ENCODE results near the gene RANBP17.
"Not testable (repeated sequence)": the region's sequence is repeated elsewhere in the genome, so short reads cannot be mapped to it uniquely, and the experiment has no call there.

The RANBP17 gene

GRCh38 chr5:170941788-170942187, 80.0 kb downstream of the RANBP17 start:
- TF ChIP-seq ZNF274 (IDR thresholded peaks at IDR 0.05; ENCODE audit: low read depth, low read length): no peak
- no peak overlapping the region for H3K4me3 ChIP-seq (ENCODE audit: low read length)

- TF ChIP-seq ZNF274 (IDR thresholded peaks at IDR 0.05; ENCODE audit: low read depth, low read length): no peak
- no peak overlapping the region for H3K4me3 ChIP-seq (ENCODE audit: low read length)
Observed at GRCh38 chr5:170945275-170945674, 83.5 kb downstream of the RANBP17 start.

GRCh38 chr5:170960567-170960966, 98.7 kb downstream of the RANBP17 start:
- TF ChIP-seq ZNF274 (IDR thresholded peaks at IDR 0.05; ENCODE audit: low read depth, low read length): no peak
- H3K4me3 ChIP-seq (ENCODE audit: low read length): no peak overlapping the region

- no peak overlapping the region for H3K4me3 ChIP-seq (ENCODE audit: low read length)
- TF ChIP-seq ZNF274 (IDR thresholded peaks at IDR 0.05; ENCODE audit: low read depth, low read length): no peak
Observed at GRCh38 chr5:170963521-170963920, 101.7 kb downstream of the RANBP17 start.

GRCh38 chr5:170974461-170974860, 112.6 kb downstream of the RANBP17 start:
- TF ChIP-seq ZNF274 (IDR thresholded peaks at IDR 0.05; ENCODE audit: low read depth, low read length): no peak
- H3K4me3 ChIP-seq (ENCODE audit: low read length): no peak overlapping the region

GRCh38 chr5:170980261-170980660, 118.4 kb downstream of the RANBP17 start:
- not testable (repeated sequence) for H3K4me3 ChIP-seq (ENCODE audit: low read length)

- no peak for TF ChIP-seq ZNF274 (IDR thresholded peaks at IDR 0.05; ENCODE audit: low read depth, low read length)
- no peak overlapping the region for H3K4me3 ChIP-seq (ENCODE audit: low read length)
Observed at GRCh38 chr5:170985486-170985885, 123.7 kb downstream of the RANBP17 start.

GRCh38 chr5:170986598-170986997, 124.8 kb downstream of the RANBP17 start:
- no peak for TF ChIP-seq ZNF274 (IDR thresholded peaks at IDR 0.05; ENCODE audit: low read depth, low read length)
- no peak overlapping the region for H3K4me3 ChIP-seq (ENCODE audit: low read length)

GRCh38 chr5:170993476-170993875, 131.7 kb downstream of the RANBP17 start:
- no peak overlapping the region for H3K4me3 ChIP-seq (ENCODE audit: low read length)
- no peak for TF ChIP-seq ZNF274 (IDR thresholded peaks at IDR 0.05; ENCODE audit: low read depth, low read length)

GRCh38 chr5:171010086-171010485, 148.3 kb downstream of the RANBP17 start:
- H3K4me3 ChIP-seq (ENCODE audit: low read length): no peak overlapping the region
- no peak for TF ChIP-seq ZNF274 (IDR thresholded peaks at IDR 0.05; ENCODE audit: low read depth, low read length)

- no peak for TF ChIP-seq ZNF274 (IDR thresholded peaks at IDR 0.05; ENCODE audit: low read depth, low read length)
- no peak overlapping the region for H3K4me3 ChIP-seq (ENCODE audit: low read length)
Observed at GRCh38 chr5:171010816-171011215, 149.0 kb downstream of the RANBP17 start.

- no peak for TF ChIP-seq ZNF274 (IDR thresholded peaks at IDR 0.05; ENCODE audit: low read depth, low read length)
- H3K4me3 ChIP-seq (ENCODE audit: low read length): no peak overlapping the region
Observed at GRCh38 chr5:171023508-171023907, 161.7 kb downstream of the RANBP17 start.

GRCh38 chr5:171024084-171024483, 162.3 kb downstream of the RANBP17 start:
- no peak for TF ChIP-seq ZNF274 (IDR thresholded peaks at IDR 0.05; ENCODE audit: low read depth, low read length)

GRCh38 chr5:171029401-171029800, 167.6 kb downstream of the RANBP17 start:
- H3K4me3 ChIP-seq (ENCODE audit: low read length): no peak overlapping the region
- TF ChIP-seq ZNF274 (IDR thresholded peaks at IDR 0.05; ENCODE audit: low read depth, low read length): no peak

More at GRCh38 chr5:171024084-171024483, 162.3 kb downstream of the RANBP17 start:
- no peak overlapping the region for H3K4me3 ChIP-seq (ENCODE audit: low read length)

GRCh38 chr5:171031977-171032376, 170.2 kb downstream of the RANBP17 start:
- H3K4me3 ChIP-seq (ENCODE audit: low read length): no peak overlapping the region
- TF ChIP-seq ZNF274 (IDR thresholded peaks at IDR 0.05; ENCODE audit: low read depth, low read length): no peak

- H3K4me3 ChIP-seq (ENCODE audit: low read length): no peak overlapping the region
- TF ChIP-seq ZNF274 (IDR thresholded peaks at IDR 0.05; ENCODE audit: low read depth, low read length): no peak
Observed at GRCh38 chr5:171032435-171032973, 170.7 kb downstream of the RANBP17 start.

GRCh38 chr5:171041893-171042292, 180.1 kb downstream of the RANBP17 start:
- not testable (repeated sequence) for H3K4me3 ChIP-seq (ENCODE audit: low read length)
